Brain microvascular endothelial cell (primary cell): Measurements from ENCODE around the gene TPM4.

Experiments used
- DNase-seq: peaks from one replicate; pipeline ENCODE4 v3.0.0-alpha.2; 2020
- H3K27ac ChIP-seq: fragments of 250-450 bp; sonication (Bioruptor Pico); 2 replicates; pipeline ENCODE4 v1.5.1; 2020; ENCODE audit warnings: mild to moderate bottlenecking, moderate library complexity
- H3K27me3 ChIP-seq: fragments of 250-450 bp; sonication (Bioruptor Pico); replicated peaks from 2 replicates; pipeline ENCODE4 v1.5.1; 2020; ENCODE audit warnings: mild to moderate bottlenecking
- H3K36me3 ChIP-seq: fragments of 250-450 bp; sonication (Bioruptor Pico); replicated peaks from 2 replicates; pipeline ENCODE4 v1.5.1; 2020; ENCODE audit warnings: mild to moderate bottlenecking
- H3K4me3 ChIP-seq: 2 replicates; pipeline ENCODE4 v1.5.1; 2011; ENCODE audit warnings: low read depth, mild to moderate bottlenecking, control low read depth, low read length, moderate library complexity
- CTCF ChIP-seq: IDR thresholded peaks from 2 replicates; pipeline ENCODE4 v1.5.1; 2011; ENCODE audit warnings: low read depth, mild to moderate bottlenecking, moderate library complexity, low read length, control low read depth, inconsistent platforms; ENCODE audit errors: missing control alignments
- in situ Hi-C: cut with HindIII; loops from 2 replicates; pipeline ENCODE4 v1.10.0; 2017; ENCODE audit warnings: low sequenced_read_pairs, low pct_ligation_motif_present

Gene TPM4

GRCh38 chr19:16071072-16071691 lies 5.1 kb upstream of the TPM4 start:
- H3K36me3 ChIP-seq: peaks cover 4% of the 10 kb centered on the region
- no peak overlapping the region for H3K27ac ChIP-seq
- in situ Hi-C loops: no loop called here
- no peak for TF ChIP-seq CTCF
- H3K27me3 ChIP-seq: no peaks in the 10 kb centered on the region
- no peak overlapping the region for H3K4me3 ChIP-seq
- no peak for DNase-seq

DNA sequence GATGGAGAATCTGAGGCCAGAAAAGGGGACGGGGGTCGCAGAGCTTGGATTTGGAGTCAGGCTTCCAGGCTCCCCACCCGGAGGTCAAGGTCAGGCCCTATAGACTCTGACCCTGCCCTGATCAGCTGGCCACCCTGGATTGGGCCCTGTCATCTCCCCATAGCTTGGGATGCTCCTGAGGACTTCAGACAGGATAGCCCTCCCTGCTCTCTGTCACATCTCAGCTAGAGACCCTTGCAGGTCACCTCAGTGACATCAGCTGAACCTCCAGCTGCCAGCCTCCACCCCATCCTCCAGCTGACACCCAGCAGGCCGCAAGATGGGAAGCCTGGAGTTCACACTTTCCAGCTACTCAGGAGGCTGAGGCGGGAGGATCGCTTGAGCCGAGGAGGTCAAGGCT lies 2.8 kb upstream of the TPM4 start:
- no peak for TF ChIP-seq CTCF
- no peak overlapping the region for H3K27ac ChIP-seq
- no peak overlapping the region for H3K4me3 ChIP-seq
- H3K27me3 ChIP-seq: no peaks in the 10 kb centered on the region
- DNase-seq: no peak
- in situ Hi-C loops: no loop called here
- peaks cover 21% of the 10 kb centered on the region for H3K36me3 ChIP-seq

GRCh38 chr19:16073988-16074387 lies 2.3 kb upstream of the TPM4 start:
- Histone ChIP-seq H3K4me3 (no peak overlapping the region), H3K27me3 (no peaks in the 10 kb centered on the region), H3K36me3 (peaks cover 22% of the 10 kb centered on the region), H3K27ac (no peak overlapping the region)
- in situ Hi-C loops: no loop called here
- DNase-seq: no peak
- no peak for TF ChIP-seq CTCF

DNA sequence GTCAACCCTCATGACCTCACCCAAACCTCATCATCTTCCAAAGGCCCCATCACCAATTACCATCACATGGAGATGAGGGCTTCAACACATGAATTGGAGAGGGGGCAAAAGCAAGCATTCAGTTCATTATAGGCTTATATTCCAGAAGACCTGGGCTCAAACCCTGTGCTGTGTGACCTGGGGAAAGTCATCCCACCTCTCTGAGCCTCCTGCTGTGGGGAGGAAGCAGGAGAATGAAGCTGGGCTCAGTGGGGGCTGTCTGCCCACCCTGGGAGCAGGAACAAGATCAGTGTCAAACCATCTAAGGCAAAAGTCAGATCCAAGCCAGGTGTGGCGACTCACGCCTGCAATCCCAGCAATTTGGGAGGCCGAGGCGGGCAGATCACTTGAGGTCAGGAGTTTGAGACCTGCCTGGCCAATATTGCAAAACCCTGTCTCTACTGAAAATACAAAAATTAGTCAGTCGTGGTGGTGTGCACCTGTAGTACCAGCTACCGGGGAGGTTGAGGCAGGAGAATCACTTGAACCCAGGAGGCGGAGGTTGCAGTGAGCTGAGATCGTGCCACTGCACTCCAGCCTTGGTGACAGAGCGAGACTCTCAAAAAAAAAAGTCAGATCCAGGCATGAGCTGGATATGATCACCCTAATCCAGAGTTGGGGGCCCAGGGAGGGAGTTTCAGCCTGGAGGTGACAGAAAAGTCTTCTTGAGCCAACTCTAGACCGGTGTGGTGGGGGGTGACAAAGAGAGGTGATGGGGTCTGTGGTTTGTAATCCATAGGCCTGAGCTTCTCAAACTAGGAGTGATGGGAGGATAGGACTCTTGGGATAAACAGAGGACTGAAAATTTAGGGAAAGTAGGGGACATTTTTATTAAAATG lies 1.6 kb upstream of the TPM4 start:
- Histone ChIP-seq H3K36me3 (peaks cover 22% of the 10 kb centered on the region), H3K27me3 (no peaks in the 10 kb centered on the region), H3K27ac (no peak overlapping the region), H3K4me3 (no peak overlapping the region)
- no peak for DNase-seq
- in situ Hi-C loops: no loop called here
- TF ChIP-seq CTCF: no peak

GRCh38 chr19:16075430-16076153 lies 703 bp upstream of the TPM4 start:
- Histone ChIP-seq H3K4me3 (peak overlapping the region; percentile 64), H3K27ac (peak overlapping the region; percentile 97), H3K27me3 (no peaks in the 10 kb centered on the region), H3K36me3 (peaks cover 30% of the 10 kb centered on the region)
- in situ Hi-C loops: no loop called here
- no peak for TF ChIP-seq CTCF
- no peak for DNase-seq
